Testis (tissue), 2 donors: ENCODE data around the gene TECTB.

Source experiments
- CTCF ChIP-seq, 3 experiments: fragments of 450-650 bp in 2 of 3; fragments of 200-600 bp in 1 of 3; sonication (generic) in 1 of 3; IDR thresholded peaks; one replicate each; pipeline ENCODE4 v1.5.1; 2016 to 2019; ENCODE audit warnings: antibody characterized with exemption in 3 of 3, mild to moderate bottlenecking in 2 of 3, moderate library complexity in 1 of 3
- POLR2A ChIP-seq: fragments of 450-650 bp; IDR thresholded peaks from one replicate; pipeline ENCODE4 v1.6.1; 2017; ENCODE audit warnings: antibody characterized with exemption, mild to moderate bottlenecking, moderate library complexity

GRCh38 chr10:112345743-112346142 lies 62.5 kb downstream of the TECTB start:
- TF ChIP-seq CTCF (IDR thresholded peaks at IDR 0.05) (no peak), POLR2A (no peak)
